Peyer's patch (tissue), 4 donors: ENCODE measurements around the gene INTS12. TPM values are rescaled to one million over a fixed set of nuclear protein-coding genes. Genes with fewer than 3 reads are reported as not detected.
A peak's percentile ranks its signal among the peaks of the same experiment; 100 is the strongest.

Source experiments
- DNase-seq, 3 donors: peaks; one replicate each; pipeline ENCODE4 v3.0.0-alpha.2; 2017 to 2019
- H3K27ac ChIP-seq, 4 donors: fragments of 200-600 bp; sonication (generic); one replicate each; pipeline ENCODE4 v1.5.1; 2016 to 2019
- H3K27me3 ChIP-seq, 2 donors: fragments of 200-600 bp; sonication (generic); one replicate each; pipeline ENCODE4 v1.5.1; 2019
- H3K36me3 ChIP-seq, 3 donors: fragments of 200-600 bp; sonication (generic); one replicate each; pipeline ENCODE4 v1.5.1; 2016 to 2019
- H3K4me1 ChIP-seq, 4 donors: fragments of 200-600 bp; sonication (generic); one replicate each; pipeline ENCODE4 v1.5.1; 2016 to 2019
- H3K4me3 ChIP-seq, 4 donors: fragments of 200-600 bp; sonication (generic); 1 replicate in 3 of 4; 2 replicates in 1 of 4; pipeline ENCODE4 v1.5.1; 2016 to 2019; ENCODE audit warnings: mild to moderate bottlenecking in 1 of 4
- H3K9me3 ChIP-seq, 4 donors: fragments of 200-600 bp; sonication (generic); one replicate each; pipeline ENCODE4 v1.5.1; 2016 to 2019; ENCODE audit warnings: mild to moderate bottlenecking in 1 of 4
- POLR2A ChIP-seq, 2 donors: fragments of 450-650 bp; IDR thresholded peaks; one replicate each; pipeline ENCODE4 v1.5.1; 2017; ENCODE audit warnings: antibody characterized with exemption in 2 of 2, mild to moderate bottlenecking in 2 of 2, moderate library complexity in 2 of 2
- total RNA-seq, 4 donors: library from RNA; depleted of rRNA; stranded (reverse); fragments of >200 nt; gene quantifications; one replicate each; pipeline ENCODE4 v1.1.0, GENCODE V29; 2016
- TF ChIP-seq, protein P1 (sequence below), 6 experiments: fragments of 450-650 bp in 4 of 6; fragments of 200-600 bp in 2 of 6; sonication (generic) in 1 of 6; IDR thresholded peaks; one replicate each; pipeline ENCODE4 v1.5.1; 2017 to 2019; ENCODE audit warnings: antibody characterized with exemption in 6 of 6, mild to moderate bottlenecking in 3 of 6, moderate library complexity in 1 of 6

The INTS12 gene
- total RNA-seq, 4 donors from 2014 or later = 2.5 to 25.3 (median 21.1) TPM

- no peaks in the 10 kb centered on the region for H3K9me3 ChIP-seq
- H3K27me3 ChIP-seq = no peaks in the 10 kb centered on the region
- no peaks in the 10 kb centered on the region for H3K36me3 ChIP-seq
- no peak for DNase-seq
- H3K4me1 ChIP-seq = no peaks in the 10 kb centered on the region
- TF ChIP-seq, protein P1, sequence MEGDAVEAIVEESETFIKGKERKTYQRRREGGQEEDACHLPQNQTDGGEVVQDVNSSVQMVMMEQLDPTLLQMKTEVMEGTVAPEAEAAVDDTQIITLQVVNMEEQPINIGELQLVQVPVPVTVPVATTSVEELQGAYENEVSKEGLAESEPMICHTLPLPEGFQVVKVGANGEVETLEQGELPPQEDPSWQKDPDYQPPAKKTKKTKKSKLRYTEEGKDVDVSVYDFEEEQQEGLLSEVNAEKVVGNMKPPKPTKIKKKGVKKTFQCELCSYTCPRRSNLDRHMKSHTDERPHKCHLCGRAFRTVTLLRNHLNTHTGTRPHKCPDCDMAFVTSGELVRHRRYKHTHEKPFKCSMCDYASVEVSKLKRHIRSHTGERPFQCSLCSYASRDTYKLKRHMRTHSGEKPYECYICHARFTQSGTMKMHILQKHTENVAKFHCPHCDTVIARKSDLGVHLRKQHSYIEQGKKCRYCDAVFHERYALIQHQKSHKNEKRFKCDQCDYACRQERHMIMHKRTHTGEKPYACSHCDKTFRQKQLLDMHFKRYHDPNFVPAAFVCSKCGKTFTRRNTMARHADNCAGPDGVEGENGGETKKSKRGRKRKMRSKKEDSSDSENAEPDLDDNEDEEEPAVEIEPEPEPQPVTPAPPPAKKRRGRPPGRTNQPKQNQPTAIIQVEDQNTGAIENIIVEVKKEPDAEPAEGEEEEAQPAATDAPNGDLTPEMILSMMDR (IDR thresholded peaks at IDR 0.05) = no peak
- no peak for TF ChIP-seq POLR2A (IDR thresholded peaks at IDR 0.05)
- no peak overlapping the region for H3K4me3 ChIP-seq
- no peak overlapping the region for H3K27ac ChIP-seq
These were observed 58.3 kb downstream of the INTS12 start for GRCh38 chr4:105650190-105650589.

GRCh38 chr4:105645440-105645839, 63.0 kb downstream of the INTS12 start:
- Histone ChIP-seq H3K4me1 (no peaks in the 10 kb centered on the region), H3K9me3 (no peaks in the 10 kb centered on the region), H3K27me3 (no peaks in the 10 kb centered on the region), H3K27ac (no peak overlapping the region), H3K4me3 (no peak overlapping the region), H3K36me3 (no peaks in the 10 kb centered on the region)
- no peak for DNase-seq
- no peak for TF ChIP-seq POLR2A (IDR thresholded peaks at IDR 0.05)
- TF ChIP-seq, protein P1 (IDR thresholded peaks at IDR 0.05) = no peak

- no peak for DNase-seq
- Histone ChIP-seq H3K27ac (no peak overlapping the region), H3K4me1 (no peaks in the 10 kb centered on the region), H3K36me3 (no peaks in the 10 kb centered on the region), H3K27me3 (no peaks in the 10 kb centered on the region), H3K4me3 (no peak overlapping the region), H3K9me3 (no peaks in the 10 kb centered on the region)
- TF ChIP-seq, protein P1 (IDR thresholded peaks at IDR 0.05) = no peak
- TF ChIP-seq POLR2A (IDR thresholded peaks at IDR 0.05) = no peak
These were observed 64.2 kb downstream of the INTS12 start for GRCh38 chr4:105644257-105644656.

DNA sequence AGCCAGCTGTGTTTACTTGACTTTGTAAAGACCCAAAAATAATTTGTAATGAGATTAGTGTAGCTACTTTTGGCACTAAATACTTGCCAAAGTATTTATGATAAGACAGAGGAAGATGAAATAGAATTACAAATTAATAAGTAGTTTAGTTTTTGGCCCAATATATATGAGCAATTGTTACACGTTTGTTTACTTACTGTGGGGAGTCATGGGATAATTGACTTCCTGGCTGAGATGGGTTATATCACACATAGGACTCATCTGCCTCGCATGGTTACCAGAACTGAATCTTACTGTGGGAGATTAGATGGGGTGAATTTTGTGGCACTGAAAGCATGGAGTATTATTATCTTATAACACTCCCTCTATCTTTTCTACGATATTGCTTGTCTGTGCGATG, 66.6 kb downstream of the INTS12 start:
- Histone ChIP-seq H3K4me3 (no peak overlapping the region), H3K36me3 (no peaks in the 10 kb centered on the region), H3K27ac (no peak overlapping the region), H3K4me1 (peaks cover 0 to 9% (median 4%) of the 10 kb centered on the region in 4 donors), H3K9me3 (no peaks in the 10 kb centered on the region), H3K27me3 (no peaks in the 10 kb centered on the region)
- TF ChIP-seq, protein P1 (IDR thresholded peaks at IDR 0.05) = no peak
- TF ChIP-seq POLR2A (IDR thresholded peaks at IDR 0.05) = no peak
- DNase-seq = no peak

- no peaks in the 10 kb centered on the region for H3K36me3 ChIP-seq
- H3K9me3 ChIP-seq = no peaks in the 10 kb centered on the region
- TF ChIP-seq, protein P1 (IDR thresholded peaks at IDR 0.05) = no peak
- TF ChIP-seq POLR2A (IDR thresholded peaks at IDR 0.05) = no peak
- H3K27ac ChIP-seq = peak overlapping the region in 1 of 4 donors; percentile 11
- no peaks in the 10 kb centered on the region for H3K27me3 ChIP-seq
- peak; percentile 58 to 92 (median 90) for DNase-seq
- H3K4me1 ChIP-seq = peaks cover 0 to 13% (median 4%) of the 10 kb centered on the region in 4 donors
- H3K4me3 ChIP-seq = no peak overlapping the region
These were observed 70.9 kb downstream of the INTS12 start for GRCh38 chr4:105637408-105638176.
